Right lobe of liver (tissue), 6 donors: ENCODE data around the gene FHIT. TPM values are rescaled to one million over a fixed set of nuclear protein-coding genes. Genes with fewer than 3 reads are reported as not detected.

Source experiments
- ATAC-seq, 4 donors: fragments of 200-7000 bp; cut with Tn5 transposase; one replicate each; pipeline ENCODE4 v1.9.1; 2020; ENCODE audit warnings: mild to moderate bottlenecking in 4 of 4, moderate library complexity in 4 of 4
- DNase-seq, 3 donors: peaks; one replicate each; pipeline ENCODE4 v3.0.0-alpha.2; 2020
- H3K27ac ChIP-seq, 3 donors: fragments of 200-600 bp; one replicate each; pipeline ENCODE4 v1.8.0; 2022
- H3K27me3 ChIP-seq, 2 donors: fragments of 200-600 bp; one replicate each; pipeline ENCODE4 v1.8.0; 2022
- H3K36me3 ChIP-seq, 4 donors: fragments of 200-600 bp; sonication (generic) in 1 of 4; one replicate each; pipeline versions ENCODE4 v1.5.1 to v1.8.0; 2017 to 2022; ENCODE audit warnings: control low read depth in 1 of 4
- H3K4me1 ChIP-seq, 4 donors: fragments of 200-600 bp; sonication (generic) in 1 of 4; one replicate each; pipeline versions ENCODE4 v1.5.1 to v1.8.0; 2017 to 2022; ENCODE audit warnings: control low read depth in 1 of 4
- H3K4me3 ChIP-seq, 3 donors: fragments of 200-600 bp; one replicate each; pipeline ENCODE4 v1.8.0; 2022
- H3K9me3 ChIP-seq, 4 donors: fragments of 200-600 bp; sonication (generic) in 1 of 4; one replicate each; pipeline versions ENCODE4 v1.5.1 to v1.8.0; 2017 to 2022; ENCODE audit warnings: control low read depth in 1 of 4
- CTCF ChIP-seq, 4 donors: fragments of 200-600 bp in 3 of 4; fragments of 450-650 bp in 1 of 4; IDR thresholded peaks; one replicate each; pipeline versions ENCODE4 v1.5.1 to v1.8.0; 2016 to 2022; ENCODE audit warnings: antibody characterized with exemption in 4 of 4, mild to moderate bottlenecking in 2 of 4
- POLR2A ChIP-seq: fragments of 450-650 bp; IDR thresholded peaks from one replicate; pipeline ENCODE4 v1.6.1; 2017; ENCODE audit warnings: antibody characterized with exemption, mild to moderate bottlenecking
- WGBS: methylation state at CpG from one replicate; pipeline ENCODE4 v1.1.6; 2018; ENCODE audit warnings: low coverage, low lambda C conversion rate; ENCODE audit not compliant: insufficient coverage; ENCODE audit errors: missing lambda C conversion rate; 5-methylcytosine and 5-hydroxymethylcytosine counted together
- intact Hi-C, 2 donors: fragments of 100-400 bp; cut with DNase I; formaldehyde crosslinking; loops; one replicate each; pipeline versions ENCODE4 v1.11.2 to v1.14.1; 2022
- total RNA-seq, 6 experiments: library from RNA; depleted of rRNA in 2 of 6; stranded (reverse); fragments of >200 nt in 2 of 6; fragmentation: NEBNext Ultra II Directional in 3 of 6; extraction: Animal tissue kit (Norgen Biotek cat#: 25700) in 3 of 6; gene quantifications; one replicate each; pipeline versions ENCODE4 v1.1.0 to v1.2.4, GENCODE V29; 2016 to 2023
- donor health status: DM: no; HTN: yes; CAD: no.
- donor health status: DM: no; HTN: no; CAD: no.
- donor health status: DM: no; HTN: no; CAD: no.
- donor health status: DM: no; HTN: yes; CAD: no.
- donor health status: DM: no; HTN: yes; CAD: no.

FHIT gene
- total RNA-seq, 6 experiments from 2014 or later: 6.6 to 11.2 (median 8.0) TPM

DNA sequence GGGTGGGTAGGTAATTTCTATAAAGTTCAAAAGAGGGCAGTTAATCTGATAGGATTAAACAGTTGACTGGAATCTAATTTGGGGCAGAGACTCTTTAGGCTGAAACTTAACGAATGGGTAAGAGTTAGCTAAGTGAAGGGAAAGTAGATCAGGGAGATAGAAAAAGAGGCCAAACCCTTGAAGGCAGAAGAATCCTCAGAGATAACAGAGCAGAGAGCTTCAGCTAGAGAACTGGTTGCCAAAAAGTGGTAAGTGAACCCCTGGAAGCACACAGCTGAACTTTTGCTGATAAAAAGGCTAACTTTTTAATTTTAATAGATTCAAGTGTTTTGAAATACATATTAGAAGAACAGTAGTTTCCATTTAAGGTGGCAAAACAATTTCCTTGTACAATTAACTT is 99.2 kb downstream of the FHIT start:
- ATAC-seq (no peak), DNase-seq (no peak)
- Histone ChIP-seq H3K27ac (no peak overlapping the region), H3K9me3 (no peaks in the 10 kb centered on the region), H3K4me1 (peaks cover 0 to 23% (median 5%) of the 10 kb centered on the region in 4 donors), H3K27me3 (no peaks in the 10 kb centered on the region), H3K4me3 (no peak overlapping the region), H3K36me3 (no peaks in the 10 kb centered on the region)
- 67% methylated on average over 1 of the region's 1 CpG for WGBS
- intact Hi-C loops: no loop called here
- no peak for TF ChIP-seq POLR2A
- TF ChIP-seq CTCF (IDR thresholded peaks at IDR 0.05): no peak

GRCh38 chr3:61149236-61149635 is 102.0 kb downstream of the FHIT start:
- TF ChIP-seq CTCF (IDR thresholded peaks at IDR 0.05) (no peak), POLR2A (no peak)
- intact Hi-C loops: no loop called here
- no peak for ATAC-seq
- Histone ChIP-seq H3K9me3 (no peaks in the 10 kb centered on the region), H3K36me3 (no peaks in the 10 kb centered on the region), H3K4me3 (no peak overlapping the region), H3K27me3 (no peaks in the 10 kb centered on the region), H3K27ac (no peak overlapping the region), H3K4me1 (peaks cover 0 to under 1% (median 0%) of the 10 kb centered on the region in 4 donors)
- DNase-seq: no peak

DNA sequence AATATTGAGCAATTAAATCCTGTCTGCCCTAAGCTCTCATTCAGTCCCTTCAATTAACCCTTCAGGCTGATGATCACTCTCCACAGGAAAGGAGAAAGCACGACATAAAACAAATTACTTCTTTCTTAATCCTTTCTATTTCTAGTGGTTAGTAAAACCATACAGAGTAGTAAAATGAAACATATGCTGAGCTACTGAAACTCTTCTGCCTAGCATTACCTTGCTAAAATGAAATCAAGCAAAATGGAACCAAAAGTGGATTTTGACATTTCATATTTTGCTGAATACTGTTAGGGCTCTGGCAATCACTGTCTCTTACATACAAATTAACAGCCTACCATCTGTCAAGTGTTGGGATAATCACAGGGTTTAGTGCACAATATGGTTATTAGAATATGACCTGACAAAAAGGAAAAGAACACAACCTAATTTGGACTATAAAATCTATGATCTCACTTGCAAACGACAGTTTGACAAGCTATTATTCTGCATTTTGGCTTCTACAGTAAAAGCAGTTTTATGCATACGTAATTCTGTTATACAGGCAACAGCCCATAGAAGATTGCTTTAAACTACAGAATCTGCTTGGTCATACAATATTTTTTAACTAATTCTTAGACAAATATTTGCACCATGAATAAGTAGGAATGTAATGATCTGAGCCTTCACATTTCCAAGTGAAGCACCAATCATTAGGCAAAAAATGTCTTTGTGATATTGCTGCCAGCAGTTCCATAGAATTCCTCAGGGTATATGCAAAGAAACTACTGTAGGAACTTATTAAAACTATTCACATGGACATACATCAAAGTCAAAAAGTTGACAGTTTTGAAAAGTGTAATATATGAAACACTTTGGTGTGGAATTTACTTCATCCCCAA is 105.0 kb downstream of the FHIT start:
- intact Hi-C loops: no loop called here
- ATAC-seq (no peak), DNase-seq (no peak)
- H3K36me3 ChIP-seq: no peaks in the 10 kb centered on the region
- H3K27me3 ChIP-seq: no peaks in the 10 kb centered on the region
- TF ChIP-seq POLR2A: no peak
- TF ChIP-seq CTCF (IDR thresholded peaks at IDR 0.05): no peak
- H3K4me1 ChIP-seq: no peaks in the 10 kb centered on the region
- H3K4me3 ChIP-seq: no peak overlapping the region
- 85% methylated on average over 3 of the region's 3 CpGs for WGBS
- H3K27ac ChIP-seq: no peak overlapping the region
- H3K9me3 ChIP-seq: no peaks in the 10 kb centered on the region

- H3K4me3 ChIP-seq: no peak overlapping the region
- H3K4me1 ChIP-seq: no peaks in the 10 kb centered on the region
- TF ChIP-seq POLR2A (no peak), CTCF (IDR thresholded peaks at IDR 0.05) (no peak)
- intact Hi-C loops: no loop called here
- 92% methylated on average over 3 of the region's 3 CpGs for WGBS
- H3K36me3 ChIP-seq: no peaks in the 10 kb centered on the region
- no peak for ATAC-seq
- H3K9me3 ChIP-seq: no peaks in the 10 kb centered on the region
- no peaks in the 10 kb centered on the region for H3K27me3 ChIP-seq
- H3K27ac ChIP-seq: no peak overlapping the region
- no peak for DNase-seq
Measured at GRCh38 chr3:61141697-61142096, 109.6 kb downstream of the FHIT start.
